ENCODE results near the gene KAZN.
"Not testable (repeated sequence)": the region's sequence is repeated elsewhere in the genome, so short reads cannot be mapped to it uniquely, and the experiment has no call there.

KAZN gene

GRCh38 chr1:14962407-14962806 is 363.9 kb downstream of the KAZN start:
- no peak for DNase-seq

DNA sequence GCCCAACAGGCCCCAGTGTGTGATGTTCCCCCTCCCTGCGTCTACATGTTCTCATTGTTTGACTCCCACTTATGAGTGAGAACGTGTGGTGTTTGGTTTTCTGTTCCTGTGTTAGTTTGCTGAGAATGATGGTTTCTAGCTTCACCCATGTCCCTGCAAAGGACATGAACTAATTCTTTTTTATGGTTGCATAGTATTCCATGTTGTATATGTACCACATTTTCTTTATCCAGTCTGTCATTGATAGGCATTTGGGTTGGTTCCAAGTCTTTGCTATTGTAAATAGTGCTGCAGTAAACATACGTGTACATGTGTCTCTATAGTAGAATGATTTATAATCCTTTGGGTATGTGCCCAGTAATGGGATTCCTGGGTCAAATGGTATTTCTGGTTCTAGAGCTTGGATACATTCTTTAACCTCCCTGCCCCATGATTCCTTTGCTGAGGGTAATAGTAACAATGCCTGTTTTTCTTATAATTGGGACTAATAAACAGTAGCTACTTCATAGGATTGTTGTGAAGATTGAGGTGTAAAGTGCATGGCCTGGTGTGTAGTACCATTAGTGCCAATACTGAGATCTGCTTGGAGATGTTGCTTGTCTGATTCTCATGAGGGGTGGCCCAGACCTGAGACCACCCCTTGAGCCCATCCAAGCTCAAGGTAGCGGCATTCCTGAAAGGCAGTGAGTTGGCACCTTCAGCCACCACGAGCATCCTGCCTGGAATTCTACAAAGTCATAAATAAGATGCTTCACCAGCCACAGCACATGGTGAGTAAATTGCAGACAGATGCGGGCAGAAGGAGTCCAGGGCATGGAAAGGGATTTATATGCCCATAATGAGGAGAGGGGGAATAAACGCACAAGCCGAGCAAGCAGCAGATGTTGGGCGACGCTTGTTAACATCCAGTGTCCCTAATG is 365.6 kb downstream of the KAZN start:
- DNase-seq = not testable (repeated sequence)

GRCh38 chr1:14964711-14965055 is 366.2 kb downstream of the KAZN start:
- no peak for DNase-seq

DNA sequence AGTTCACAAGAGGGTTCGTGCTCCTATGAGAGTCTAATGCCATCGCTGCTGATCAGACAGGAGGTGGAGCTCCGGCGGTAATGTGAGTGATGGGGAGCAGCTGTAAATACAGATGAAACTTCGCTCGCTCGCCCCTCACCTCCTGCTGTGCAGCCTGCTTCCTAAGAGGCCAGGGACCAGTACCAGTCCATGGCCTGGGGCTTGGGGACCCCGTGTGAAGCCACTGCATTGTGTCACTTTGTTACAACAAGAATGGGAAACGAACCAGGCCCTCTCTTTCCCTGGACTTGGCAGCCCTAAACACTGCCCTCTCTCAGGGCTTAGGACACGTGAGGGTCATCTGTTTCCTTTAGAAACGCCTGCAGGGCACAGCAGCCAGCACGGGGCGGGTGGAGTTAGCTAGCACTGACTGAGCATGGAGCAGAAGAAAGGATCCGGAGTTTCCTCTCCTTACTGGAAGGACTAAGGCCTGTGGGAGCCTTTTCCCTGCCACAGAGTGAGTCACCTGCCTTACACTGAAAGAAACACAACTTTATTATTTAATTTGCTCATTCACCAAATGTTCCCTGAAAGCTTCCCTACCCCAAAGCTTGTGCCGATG is 369.9 kb downstream of the KAZN start:
- DNase-seq = no peak

DNA sequence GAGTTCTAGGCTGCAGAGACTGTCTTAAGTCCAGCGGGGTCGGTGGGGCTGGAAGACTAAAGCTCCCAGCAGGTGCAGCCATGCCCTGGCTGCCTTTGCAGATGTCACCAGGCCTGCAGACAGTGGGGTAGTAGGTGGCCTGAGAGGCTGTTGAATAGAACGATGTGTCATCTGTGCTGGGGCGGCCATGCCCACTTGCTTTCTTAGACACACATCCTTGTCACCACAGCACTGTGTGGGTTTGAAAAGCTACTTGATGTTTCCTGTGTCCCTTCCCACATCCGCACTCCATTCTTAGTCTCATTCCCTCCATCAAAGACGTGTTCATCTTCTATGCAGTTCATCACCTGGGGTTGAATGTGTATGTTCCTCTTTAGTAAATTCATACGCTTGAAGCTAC is 370.5 kb downstream of the KAZN start:
- peak; percentile 42 to 53 (median 45) for DNase-seq

GRCh38 chr1:14970115-14970798 is 371.8 kb downstream of the KAZN start:
- DNase-seq = peak; percentile 77 to 81 (median 81)

DNA sequence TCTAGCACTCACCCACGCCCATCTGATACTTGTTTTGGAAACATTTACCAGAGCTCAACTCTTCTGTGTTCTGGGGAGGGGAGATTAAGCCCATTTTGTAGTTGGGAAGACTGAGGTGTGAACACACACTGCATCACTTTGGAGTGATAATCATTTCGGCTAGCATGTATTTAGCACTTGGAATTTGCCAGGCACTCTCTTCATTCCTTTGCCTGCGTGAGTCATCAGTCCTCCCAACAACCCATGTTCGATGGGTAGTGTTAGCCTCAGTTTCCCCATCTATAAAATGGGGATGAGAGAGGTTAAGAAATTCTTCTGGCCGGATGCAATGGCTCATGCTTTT is 372.3 kb downstream of the KAZN start:
- no peak for DNase-seq

DNA sequence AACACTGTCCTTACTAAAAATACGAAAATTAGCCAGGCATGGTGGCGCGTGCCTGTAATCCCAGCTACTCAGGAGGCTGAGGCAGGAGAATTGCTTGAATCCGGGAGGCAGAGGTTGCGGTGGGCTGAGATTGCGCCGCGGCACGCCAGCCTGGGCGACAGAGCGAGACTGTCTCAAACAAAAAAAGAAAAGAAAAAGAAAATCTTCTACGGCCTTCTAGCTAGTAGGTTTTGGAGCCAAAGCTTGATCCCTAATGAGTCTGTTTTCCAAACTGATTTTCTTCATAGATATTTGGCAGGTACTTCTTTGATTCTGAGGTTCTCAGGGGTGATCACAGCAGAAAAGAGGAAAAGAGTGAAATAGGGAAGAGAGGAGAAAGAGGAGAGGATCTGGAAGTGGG is 372.7 kb downstream of the KAZN start:
- no peak for DNase-seq

DNA sequence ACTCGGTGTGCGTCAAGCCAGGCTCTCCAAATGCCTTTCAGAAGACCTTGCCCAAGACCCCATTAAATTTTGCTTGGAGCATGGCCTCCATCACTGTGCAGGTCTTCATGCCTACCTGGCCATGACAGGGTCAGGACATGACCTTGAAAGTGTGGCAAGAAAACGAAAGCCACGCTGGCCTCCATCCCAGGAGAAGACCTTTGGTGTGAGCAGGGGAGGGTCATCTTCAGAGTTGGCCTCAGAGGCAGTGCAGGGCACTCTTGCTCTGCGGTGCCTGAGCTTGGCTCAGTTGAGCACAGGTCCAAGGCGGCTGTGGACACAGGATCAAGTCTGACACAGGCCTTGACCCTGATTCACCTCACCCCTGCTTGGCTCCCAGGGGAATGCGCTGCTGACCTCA is 373.6 kb downstream of the KAZN start:
- no peak for DNase-seq

GRCh38 chr1:14973773-14974172 is 375.3 kb downstream of the KAZN start:
- DNase-seq = no peak

DNA sequence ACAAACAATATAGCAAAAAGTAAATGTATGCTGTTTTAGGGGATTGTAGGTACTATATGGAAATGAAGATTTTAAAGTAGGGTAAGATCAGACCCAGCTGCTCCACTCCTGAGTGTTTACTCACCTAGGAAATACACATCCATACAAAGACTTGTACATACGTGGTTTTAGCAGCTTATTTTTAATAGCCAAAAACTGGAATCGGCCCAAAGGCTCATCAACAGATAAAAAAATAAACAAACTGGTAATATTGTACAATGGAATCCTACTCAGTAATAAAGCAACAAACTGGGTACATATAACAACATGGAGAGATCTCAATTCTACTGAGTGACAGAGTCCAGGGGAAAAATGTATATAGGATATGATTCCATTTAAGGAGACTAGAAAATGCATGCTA is 375.9 kb downstream of the KAZN start:
- no peak for DNase-seq

- DNase-seq = no peak
Measured at GRCh38 chr1:14975119-14975518, 376.6 kb downstream of the KAZN start.

GRCh38 chr1:14976256-14976655 is 377.8 kb downstream of the KAZN start:
- no peak for DNase-seq

DNA sequence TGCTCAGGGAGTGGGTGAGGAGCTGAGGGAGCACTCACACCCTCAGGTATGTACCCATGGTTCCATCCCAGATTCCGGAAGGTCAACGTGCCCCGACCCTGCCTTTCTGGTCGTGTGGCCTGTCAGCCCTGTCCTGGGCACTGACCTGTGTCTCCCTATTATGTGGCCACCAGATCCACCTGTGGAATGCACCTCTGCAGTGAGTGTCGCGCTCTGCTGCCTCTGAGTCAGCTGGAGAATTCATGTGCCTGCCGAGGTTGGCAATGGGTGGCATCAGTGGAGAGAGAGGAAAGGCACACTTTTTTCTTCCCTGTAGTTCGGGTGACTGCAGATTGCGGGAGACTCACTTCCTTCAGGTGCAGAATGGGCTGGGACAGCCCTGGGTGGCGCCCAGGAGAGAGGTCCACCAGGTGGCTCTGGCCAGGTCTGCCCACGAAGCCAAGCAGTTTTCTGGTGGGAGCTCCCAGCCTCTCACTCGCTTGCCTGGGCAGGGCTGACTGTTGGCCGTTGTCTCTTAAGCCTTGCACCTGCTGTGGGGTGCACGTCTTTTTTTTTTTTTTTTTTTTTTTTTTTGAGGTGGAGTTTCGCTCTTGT is 378.9 kb downstream of the KAZN start:
- no peak for DNase-seq

GRCh38 chr1:14980621-14981218 is 382.2 kb downstream of the KAZN start:
- no peak for DNase-seq

DNA sequence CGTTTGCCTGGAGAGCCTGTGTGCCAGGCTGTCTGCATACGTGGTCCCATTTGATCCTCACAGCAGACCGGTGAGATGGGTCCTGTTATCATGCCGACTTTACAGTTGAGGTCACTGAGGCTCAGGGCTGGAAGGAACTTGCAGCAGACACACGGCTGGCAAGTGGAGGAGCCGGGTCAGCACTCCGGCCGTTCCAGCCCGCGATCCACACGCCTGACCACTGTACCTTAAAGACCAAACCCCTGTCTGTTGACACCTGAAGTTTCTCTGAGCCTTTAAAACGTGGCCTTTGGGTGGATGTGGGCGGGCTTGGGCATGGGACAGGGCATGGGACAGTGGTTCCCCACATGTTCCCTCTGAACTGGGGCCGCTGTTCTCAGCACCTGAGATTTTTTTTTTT is 383.5 kb downstream of the KAZN start:
- DNase-seq = no peak

GRCh38 chr1:14983277-14983676 is 384.8 kb downstream of the KAZN start:
- DNase-seq = no peak

DNA sequence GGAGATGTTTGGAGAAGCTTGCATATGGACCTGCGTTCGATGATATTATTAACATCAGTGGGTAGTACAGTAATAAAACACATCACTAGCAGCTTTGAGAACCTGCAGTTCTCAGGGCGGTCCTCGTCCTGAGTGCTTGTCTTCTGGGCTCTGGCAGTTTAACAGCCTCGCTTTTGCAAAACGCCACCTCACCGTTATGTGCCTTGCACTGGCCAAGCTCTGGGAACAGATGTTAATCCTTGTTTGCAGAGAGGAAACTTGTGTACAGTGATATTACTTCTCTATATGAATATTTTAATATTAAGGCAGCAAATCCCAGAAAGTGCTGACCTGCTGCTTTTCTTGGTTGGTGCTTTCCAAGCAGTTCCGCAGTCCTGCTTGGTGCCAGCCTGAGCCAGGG is 387.7 kb downstream of the KAZN start:
- no peak for DNase-seq

GRCh38 chr1:14987829-14988603 is 389.5 kb downstream of the KAZN start:
- no peak for DNase-seq

GRCh38 chr1:14988636-14989035 is 390.2 kb downstream of the KAZN start:
- DNase-seq = no peak

GRCh38 chr1:14989931-14990728 is 391.6 kb downstream of the KAZN start:
- DNase-seq = no peak

DNA sequence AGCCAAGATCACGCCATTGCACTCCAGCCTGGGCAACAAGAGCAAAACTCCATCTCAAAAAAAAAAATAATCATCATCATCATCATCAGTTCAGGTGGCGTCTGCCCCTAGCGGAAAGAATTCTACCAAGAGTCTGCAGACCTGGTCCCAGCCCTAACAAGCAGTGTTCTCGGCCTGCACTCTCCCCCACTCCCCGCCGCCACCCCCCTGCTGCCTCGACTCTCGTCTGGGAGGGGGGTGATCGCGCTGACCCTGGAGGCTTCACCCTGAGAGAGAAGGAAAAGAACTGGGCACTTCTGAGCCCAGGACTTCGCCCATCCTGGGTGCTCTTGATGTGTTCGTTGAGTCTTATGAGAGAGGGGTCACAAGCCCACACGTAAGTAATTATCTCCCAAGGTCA is 394.9 kb downstream of the KAZN start:
- DNase-seq = no peak
